WERI-Rb-1 (cell line): ENCODE measurements around the gene ZNF69.
"Not testable (repeated sequence)": the region's sequence is repeated elsewhere in the genome, so short reads cannot be mapped to it uniquely, and the experiment has no call there.

Experiments used
- DNase-seq: peaks from one replicate; pipeline ENCODE4 v3.0.0-alpha.2; 2020
- H3K27ac ChIP-seq: fragments of 250-450 bp; sonication (Bioruptor Pico); 2 replicates; pipeline ENCODE4 v1.5.1; 2020; ENCODE audit warnings: mild to moderate bottlenecking, moderate library complexity
- H3K27me3 ChIP-seq: fragments of 250-450 bp; sonication (Bioruptor Pico); 2 replicates; pipeline ENCODE4 v1.5.1; 2021; ENCODE audit warnings: mild to moderate bottlenecking, low read depth, moderate library complexity; ENCODE audit not compliant: insufficient read depth, severe bottlenecking
- H3K36me3 ChIP-seq: fragments of 250-450 bp; sonication (Bioruptor Pico); 2 replicates; pipeline ENCODE4 v1.5.1; 2020; ENCODE audit warnings: mild to moderate bottlenecking, moderate library complexity
- H3K4me3 ChIP-seq: 2 replicates; pipeline ENCODE4 v1.5.1; 2011; ENCODE audit warnings: low read depth, mild to moderate bottlenecking, control low read depth, low read length
- H3K9me3 ChIP-seq: fragments of 250-450 bp; sonication (Bioruptor Pico); 2 replicates; pipeline ENCODE4 v1.5.1; 2021; ENCODE audit warnings: mild to moderate bottlenecking, moderate library complexity; ENCODE audit not compliant: severe bottlenecking
- TF ChIP-seq, protein P1 (sequence below): IDR thresholded peaks from 2 replicates; pipeline ENCODE4 v1.5.1; 2011; ENCODE audit warnings: low read depth, mild to moderate bottlenecking, control low read depth, inconsistent platforms, low read length

The ZNF69 gene

GRCh38 chr19:11944656-11945055, 57.1 kb downstream of the ZNF69 start:
- H3K27ac ChIP-seq, result no peak overlapping the region
- H3K4me3 ChIP-seq, result no peak overlapping the region
- TF ChIP-seq, protein P1, sequence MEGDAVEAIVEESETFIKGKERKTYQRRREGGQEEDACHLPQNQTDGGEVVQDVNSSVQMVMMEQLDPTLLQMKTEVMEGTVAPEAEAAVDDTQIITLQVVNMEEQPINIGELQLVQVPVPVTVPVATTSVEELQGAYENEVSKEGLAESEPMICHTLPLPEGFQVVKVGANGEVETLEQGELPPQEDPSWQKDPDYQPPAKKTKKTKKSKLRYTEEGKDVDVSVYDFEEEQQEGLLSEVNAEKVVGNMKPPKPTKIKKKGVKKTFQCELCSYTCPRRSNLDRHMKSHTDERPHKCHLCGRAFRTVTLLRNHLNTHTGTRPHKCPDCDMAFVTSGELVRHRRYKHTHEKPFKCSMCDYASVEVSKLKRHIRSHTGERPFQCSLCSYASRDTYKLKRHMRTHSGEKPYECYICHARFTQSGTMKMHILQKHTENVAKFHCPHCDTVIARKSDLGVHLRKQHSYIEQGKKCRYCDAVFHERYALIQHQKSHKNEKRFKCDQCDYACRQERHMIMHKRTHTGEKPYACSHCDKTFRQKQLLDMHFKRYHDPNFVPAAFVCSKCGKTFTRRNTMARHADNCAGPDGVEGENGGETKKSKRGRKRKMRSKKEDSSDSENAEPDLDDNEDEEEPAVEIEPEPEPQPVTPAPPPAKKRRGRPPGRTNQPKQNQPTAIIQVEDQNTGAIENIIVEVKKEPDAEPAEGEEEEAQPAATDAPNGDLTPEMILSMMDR, result no peak
- no peak for DNase-seq
- peaks cover 51% of the 10 kb centered on the region for H3K9me3 ChIP-seq
- H3K27me3 ChIP-seq, result no peaks in the 10 kb centered on the region
- peaks cover 74% of the 10 kb centered on the region for H3K36me3 ChIP-seq

GRCh38 chr19:11948646-11949045, 61.1 kb downstream of the ZNF69 start:
- no peak overlapping the region for H3K27ac ChIP-seq
- no peak overlapping the region for H3K4me3 ChIP-seq
- H3K9me3 ChIP-seq, result peaks cover 55% of the 10 kb centered on the region
- no peak for DNase-seq
- H3K27me3 ChIP-seq, result no peaks in the 10 kb centered on the region
- TF ChIP-seq, protein P1, result no peak
- H3K36me3 ChIP-seq, result peaks cover 80% of the 10 kb centered on the region

DNA sequence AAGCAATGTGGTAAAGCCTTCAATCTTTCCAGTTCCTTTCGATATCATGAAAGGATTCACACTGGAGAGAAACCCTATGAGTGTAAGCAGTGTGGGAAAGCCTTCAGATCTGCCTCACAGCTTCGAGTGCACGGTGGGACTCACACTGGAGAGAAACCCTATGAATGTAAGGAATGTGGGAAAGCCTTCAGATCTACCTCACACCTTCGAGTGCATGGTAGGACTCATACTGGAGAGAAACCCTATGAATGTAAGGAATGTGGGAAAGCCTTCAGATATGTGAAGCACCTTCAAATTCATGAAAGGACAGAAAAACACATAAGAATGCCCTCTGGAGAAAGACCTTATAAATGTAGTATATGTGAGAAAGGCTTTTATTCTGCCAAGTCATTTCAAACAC, 61.6 kb downstream of the ZNF69 start:
- Histone ChIP-seq H3K36me3 (peaks cover 74% of the 10 kb centered on the region), H3K27ac (no peak overlapping the region), H3K9me3 (peaks cover 53% of the 10 kb centered on the region), H3K27me3 (no peaks in the 10 kb centered on the region), H3K4me3 (no peak overlapping the region)
- DNase-seq, result no peak
- TF ChIP-seq, protein P1, result no peak

GRCh38 chr19:11949614-11950080, 62.1 kb downstream of the ZNF69 start:
- DNase-seq, H3K4me3 ChIP-seq, H3K27me3 ChIP-seq, H3K27ac ChIP-seq: not testable (repeated sequence)
- Histone ChIP-seq H3K9me3 (peaks cover 53% of the 10 kb centered on the region), H3K36me3 (peaks cover 70% of the 10 kb centered on the region)

- TF ChIP-seq, protein P1, result no peak
- H3K9me3 ChIP-seq, result peaks cover 53% of the 10 kb centered on the region
- DNase-seq, result no peak
- H3K36me3 ChIP-seq, result peaks cover 65% of the 10 kb centered on the region
- no peak overlapping the region for H3K4me3 ChIP-seq
- H3K27ac ChIP-seq, result no peak overlapping the region
- H3K27me3 ChIP-seq, result no peaks in the 10 kb centered on the region
These were observed 62.7 kb downstream of the ZNF69 start for GRCh38 chr19:11950312-11950711.
